ENCODE measurements around the gene OR6C76. TPM values are rescaled to one million over a fixed set of nuclear protein-coding genes. Genes with fewer than 3 reads are reported as not detected.
"Not testable (repeated sequence)": the region's sequence is repeated elsewhere in the genome, so short reads cannot be mapped to it uniquely, and the experiment has no call there.

Gene OR6C76
- total RNA-seq, 2 experiments from 2014 or later, result not detected

DNA sequence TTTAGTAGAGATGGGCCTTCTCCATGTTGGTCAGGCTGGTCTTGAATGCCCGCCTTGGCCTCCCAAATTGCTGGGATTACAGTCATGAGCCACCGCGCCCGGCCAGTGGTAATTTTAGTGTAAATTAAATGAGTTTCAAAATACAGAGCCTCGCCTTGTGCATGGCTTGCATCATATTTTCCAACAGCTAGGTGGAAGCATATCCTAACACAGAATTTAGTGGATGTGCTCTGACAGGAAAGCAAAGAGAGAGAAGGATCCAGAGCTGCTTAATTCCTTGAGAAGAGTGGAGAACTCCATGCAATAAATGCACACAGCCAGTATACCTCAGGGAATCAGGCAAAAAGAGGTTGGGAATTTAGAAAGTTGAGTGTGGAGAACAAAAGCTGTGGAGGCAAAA lies 20.3 kb downstream of the OR6C76 start:
- Mint-ChIP-seq H3K4me3 (no peak overlapping the region), H3K9me3 (peaks cover 3% of the 10 kb centered on the region), H3K27me3 (peaks cover 8% of the 10 kb centered on the region), H3K4me1 (ENCODE audit: low read depth) (no peaks in the 10 kb centered on the region), H3K36me3 (ENCODE audit: low read depth) (no peaks in the 10 kb centered on the region), H3K27ac (no peak overlapping the region)
- CTCF ChIA-PET, result interaction anchor here (1.0 kb wide), 1 partner anchor 210 kb away, joined by 3 read pairs; no protein-coding TSS in a partner anchor
- TF ChIP-seq, protein P1, sequence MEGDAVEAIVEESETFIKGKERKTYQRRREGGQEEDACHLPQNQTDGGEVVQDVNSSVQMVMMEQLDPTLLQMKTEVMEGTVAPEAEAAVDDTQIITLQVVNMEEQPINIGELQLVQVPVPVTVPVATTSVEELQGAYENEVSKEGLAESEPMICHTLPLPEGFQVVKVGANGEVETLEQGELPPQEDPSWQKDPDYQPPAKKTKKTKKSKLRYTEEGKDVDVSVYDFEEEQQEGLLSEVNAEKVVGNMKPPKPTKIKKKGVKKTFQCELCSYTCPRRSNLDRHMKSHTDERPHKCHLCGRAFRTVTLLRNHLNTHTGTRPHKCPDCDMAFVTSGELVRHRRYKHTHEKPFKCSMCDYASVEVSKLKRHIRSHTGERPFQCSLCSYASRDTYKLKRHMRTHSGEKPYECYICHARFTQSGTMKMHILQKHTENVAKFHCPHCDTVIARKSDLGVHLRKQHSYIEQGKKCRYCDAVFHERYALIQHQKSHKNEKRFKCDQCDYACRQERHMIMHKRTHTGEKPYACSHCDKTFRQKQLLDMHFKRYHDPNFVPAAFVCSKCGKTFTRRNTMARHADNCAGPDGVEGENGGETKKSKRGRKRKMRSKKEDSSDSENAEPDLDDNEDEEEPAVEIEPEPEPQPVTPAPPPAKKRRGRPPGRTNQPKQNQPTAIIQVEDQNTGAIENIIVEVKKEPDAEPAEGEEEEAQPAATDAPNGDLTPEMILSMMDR (IDR thresholded peaks at IDR 0.05), result no peak
- no peak for ATAC-seq
- POLR2A ChIA-PET, result no interaction called here
- intact Hi-C loops (cut with micrococcal nuclease), result no loop called here
- no peak for DNase-seq

DNA sequence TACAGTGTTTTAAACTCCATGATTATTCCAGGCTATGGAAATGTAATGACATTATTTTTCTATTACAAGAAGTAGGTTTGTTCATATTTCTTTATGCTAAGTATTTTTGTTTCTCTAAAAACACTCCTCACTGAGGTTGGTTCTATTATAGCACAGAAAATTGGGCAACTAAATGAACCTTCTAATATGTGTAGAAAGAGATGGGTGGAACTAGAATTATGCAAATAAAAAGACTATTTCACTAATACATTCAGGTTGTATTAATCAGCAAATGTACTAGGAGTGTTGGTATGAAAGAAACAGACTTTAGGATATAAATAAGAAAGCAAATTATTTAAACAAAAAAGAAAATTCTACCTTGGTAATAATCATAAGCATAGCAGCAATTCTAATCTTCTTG lies 22.8 kb downstream of the OR6C76 start:
- CTCF ChIA-PET, result interaction anchor here (1.0 to 1.4 kb wide), 2 partner anchors 13 to 207 kb away, joined by 3 read pairs; no protein-coding TSS in a partner anchor
- Mint-ChIP-seq H3K4me1 (ENCODE audit: low read depth) (no peaks in the 10 kb centered on the region), H3K36me3 (ENCODE audit: low read depth) (no peaks in the 10 kb centered on the region), H3K27me3 (peaks cover 16% of the 10 kb centered on the region), H3K4me3 (no peak overlapping the region), H3K9me3 (no peaks in the 10 kb centered on the region), H3K27ac (no peak overlapping the region)
- POLR2A ChIA-PET, result no interaction called here
- TF ChIP-seq, protein P1 (IDR thresholded peaks at IDR 0.05), result no peak
- ATAC-seq (no peak), DNase-seq (no peak)
- intact Hi-C loops (cut with micrococcal nuclease), result no loop called here

DNA sequence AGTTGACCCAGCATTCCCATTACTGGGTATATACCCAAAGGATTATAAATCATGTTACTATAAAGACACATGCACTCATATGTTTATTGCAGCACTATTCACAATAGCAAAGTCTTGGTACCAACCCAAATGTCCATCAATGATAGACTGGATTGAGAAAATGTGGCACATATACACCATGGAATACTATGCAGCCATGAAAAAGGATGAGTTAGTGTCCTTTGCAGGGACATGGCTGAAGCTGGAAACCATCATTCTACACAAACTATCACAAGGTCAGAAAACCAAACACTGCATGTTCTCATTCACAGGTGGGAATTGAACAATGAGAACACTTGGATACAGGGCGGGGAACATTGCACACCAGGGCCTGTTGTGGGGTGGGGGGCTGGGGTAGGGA lies 38.9 kb downstream of the OR6C76 start:
- H3K9me3 Mint-ChIP-seq; intact Hi-C loops (cut with micrococcal nuclease); H3K36me3 Mint-ChIP-seq (ENCODE audit: low read depth); H3K4me1 Mint-ChIP-seq (ENCODE audit: low read depth); POLR2A ChIA-PET; H3K27ac Mint-ChIP-seq; H3K4me3 Mint-ChIP-seq; DNase-seq; CTCF ChIA-PET; ATAC-seq: not testable (repeated sequence)
- H3K27me3 Mint-ChIP-seq, result peaks cover 28% of the 10 kb centered on the region

DNA sequence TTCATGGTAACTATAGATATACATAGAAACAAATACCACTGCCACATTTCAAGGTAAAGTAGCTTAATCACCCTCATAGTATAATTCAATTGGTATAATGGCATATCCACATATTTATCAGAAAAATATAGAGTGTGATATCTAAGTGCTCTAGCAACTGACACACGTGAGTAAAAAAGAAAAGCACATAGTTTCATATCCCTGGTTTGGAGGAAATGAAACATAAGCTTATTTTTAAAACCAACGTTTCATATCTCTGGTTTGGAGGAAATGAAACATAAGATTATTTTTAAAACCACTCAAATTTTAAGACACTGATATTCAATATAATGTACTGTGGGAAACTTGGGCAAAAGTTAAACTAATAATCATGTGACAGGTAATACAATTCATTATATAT lies 41.8 kb downstream of the OR6C76 start:
- Mint-ChIP-seq H3K27me3 (peaks cover 20% of the 10 kb centered on the region), H3K4me1 (ENCODE audit: low read depth) (no peaks in the 10 kb centered on the region), H3K27ac (no peak overlapping the region), H3K4me3 (no peak overlapping the region), H3K9me3 (peaks cover 1% of the 10 kb centered on the region), H3K36me3 (ENCODE audit: low read depth) (no peaks in the 10 kb centered on the region)
- POLR2A ChIA-PET, result no interaction called here
- intact Hi-C loops (cut with micrococcal nuclease), result no loop called here
- TF ChIP-seq, protein P1 (IDR thresholded peaks at IDR 0.05), result no peak
- DNase-seq (no peak), ATAC-seq (no peak)
- CTCF ChIA-PET, result no interaction called here

DNA sequence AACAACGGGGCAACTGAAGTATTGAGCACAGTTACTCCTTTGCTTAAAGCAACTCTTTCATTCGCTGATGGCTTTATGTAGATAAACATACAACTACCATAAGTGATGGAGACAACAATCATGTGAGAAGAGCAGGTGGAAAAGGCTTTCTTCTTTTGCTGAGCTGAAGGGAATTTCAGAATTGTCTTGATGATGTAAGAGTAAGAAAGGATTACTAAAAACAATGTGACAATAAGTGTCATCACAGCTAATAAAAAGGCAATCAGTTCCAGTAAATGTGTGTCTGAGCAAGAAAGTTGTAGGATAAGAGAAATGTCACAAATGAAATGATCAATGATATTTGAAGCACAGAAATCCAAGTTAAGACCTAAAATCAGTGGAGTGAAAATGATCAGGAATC lies 43.2 kb downstream of the OR6C76 start:
- Mint-ChIP-seq H3K36me3 (ENCODE audit: low read depth) (no peaks in the 10 kb centered on the region), H3K27ac (no peak overlapping the region), H3K27me3 (peaks cover 18% of the 10 kb centered on the region), H3K4me3 (no peak overlapping the region), H3K9me3 (peaks cover 1% of the 10 kb centered on the region), H3K4me1 (ENCODE audit: low read depth) (no peaks in the 10 kb centered on the region)
- intact Hi-C loops (cut with micrococcal nuclease), result no loop called here
- ChIA-PET CTCF (no interaction called here), POLR2A (no interaction called here)
- no peak for DNase-seq
- ATAC-seq, result no peak
- TF ChIP-seq, protein P1 (IDR thresholded peaks at IDR 0.05), result no peak
